Measurements from ENCODE around the gene COMMD6. TPM values are rescaled to one million over a fixed set of nuclear protein-coding genes. Genes with fewer than 3 reads are reported as not detected.
A peak's percentile ranks its signal among the peaks of the same experiment; 100 is the strongest.

COMMD6 gene
- total RNA-seq, 1 donor from 2014 or later: 81.5 TPM

DNA sequence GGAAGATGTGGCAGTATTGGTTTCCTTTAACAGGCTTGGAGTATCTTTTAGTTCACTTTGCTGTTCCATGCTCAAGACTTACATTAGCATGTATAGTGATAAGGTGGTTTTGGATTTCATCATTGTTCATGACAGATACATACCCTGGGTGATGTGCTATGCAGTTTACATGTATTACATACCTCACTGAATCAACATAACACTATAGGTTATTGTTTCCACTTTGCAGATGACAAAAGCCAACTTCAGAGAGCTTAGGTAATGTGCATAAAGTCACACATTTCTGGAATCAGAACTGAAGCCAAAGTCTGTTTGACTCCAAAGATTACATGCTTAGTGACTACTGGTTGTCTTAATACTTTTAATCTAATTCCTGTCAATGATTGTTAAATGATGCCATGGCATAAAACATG lies 7.1 kb downstream of the COMMD6 start:
- DNase-seq (ENCODE audit: low read depth in 2 of 2): no peak

DNA sequence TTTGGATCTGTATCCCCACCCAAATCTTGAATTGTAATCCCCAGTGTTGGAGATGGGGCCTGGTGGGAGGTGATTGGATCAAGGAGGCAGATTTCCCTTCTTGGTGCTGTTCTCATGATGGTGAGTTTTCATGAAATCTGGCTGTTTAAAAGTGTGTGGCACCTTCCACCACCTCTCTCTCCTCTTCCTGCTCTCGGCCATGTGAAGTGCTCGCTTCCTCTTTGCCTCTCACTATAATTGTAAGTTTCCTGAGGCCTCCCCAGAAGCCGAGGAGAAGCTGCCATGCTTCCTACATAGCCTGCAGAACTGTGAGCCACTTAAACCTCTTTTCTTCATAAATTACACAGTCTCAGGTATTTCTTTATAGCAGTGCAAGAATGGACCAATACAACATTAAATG lies 15.7 kb downstream of the COMMD6 start:
- DNase-seq (ENCODE audit: low read depth in 2 of 2): no peak

DNA sequence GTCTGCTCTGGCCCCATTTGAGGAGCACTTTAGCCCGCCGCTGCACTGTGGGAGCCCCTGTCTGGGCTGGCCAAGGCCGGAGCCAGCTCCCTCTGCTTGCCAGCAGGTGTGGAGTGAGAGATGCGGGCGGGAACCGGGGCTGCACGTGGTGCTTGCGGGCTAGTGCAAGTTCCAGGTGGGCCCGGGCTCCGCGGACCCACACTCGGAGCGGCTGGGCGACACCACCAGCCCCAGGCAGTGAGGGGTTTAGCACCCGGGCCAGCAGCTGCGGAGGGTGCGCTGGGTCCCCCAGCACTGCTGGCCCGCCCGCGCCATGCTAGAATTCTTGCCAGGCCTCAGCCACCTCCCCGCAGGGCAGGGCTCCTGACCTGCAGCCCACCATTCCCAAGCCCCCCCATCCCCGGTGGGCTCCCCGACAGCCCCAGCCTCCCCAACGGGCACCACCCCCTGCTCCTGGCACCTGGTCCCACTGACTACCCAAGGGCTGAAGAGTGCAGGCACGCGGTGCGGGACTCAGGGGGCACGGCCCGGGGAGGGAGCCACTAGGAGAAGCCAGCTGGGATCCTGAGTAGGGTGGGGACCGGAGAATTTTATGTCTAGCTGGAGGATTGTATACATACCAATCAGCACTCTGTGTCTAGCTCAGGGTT lies 19.1 kb downstream of the COMMD6 start:
- DNase-seq (ENCODE audit: low read depth in 2 of 2): no peak

DNA sequence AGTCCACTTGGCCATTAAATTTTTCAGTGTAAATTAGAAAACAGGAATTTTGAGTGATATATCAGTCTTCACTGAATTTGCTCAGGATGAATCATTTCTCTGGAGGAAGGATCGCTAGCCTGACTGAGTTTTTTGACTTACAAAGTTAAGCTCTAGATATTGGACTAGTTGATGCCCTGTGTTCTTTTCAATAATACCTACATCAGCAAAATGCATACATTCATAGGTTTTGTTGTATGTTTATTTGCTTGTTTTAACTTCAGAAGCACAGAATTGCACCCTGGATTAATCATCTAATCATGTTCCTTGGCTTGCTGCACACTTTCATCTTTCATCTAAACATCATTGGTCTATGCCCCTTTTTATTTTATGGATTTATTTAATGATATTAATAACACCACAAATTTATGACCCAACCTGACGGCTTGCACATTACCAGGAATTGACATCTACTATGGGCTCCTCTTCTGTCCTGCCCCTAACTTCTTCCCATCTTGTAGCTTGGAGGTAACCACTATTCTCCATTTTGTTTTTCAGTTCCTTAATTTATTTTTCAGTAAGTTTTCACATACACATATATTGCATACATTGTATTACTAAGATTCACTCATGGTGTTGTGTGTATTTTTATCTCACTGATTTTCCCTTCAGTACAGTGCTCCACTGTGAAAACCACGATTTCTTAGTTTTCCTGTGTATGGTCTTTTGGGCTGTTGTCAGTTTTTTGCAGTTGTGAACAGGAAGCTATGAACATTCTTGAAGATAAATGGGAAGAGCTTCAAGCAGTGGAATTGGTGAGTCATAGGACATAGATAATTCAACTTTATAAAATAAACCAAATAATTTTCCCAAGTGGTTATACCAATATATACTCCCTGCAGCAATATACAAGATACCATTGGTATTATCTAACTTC lies 23.3 kb downstream of the COMMD6 start:
- peak in 1 of 2 donors; percentile 42 for DNase-seq (ENCODE audit: low read depth in 2 of 2)

DNA sequence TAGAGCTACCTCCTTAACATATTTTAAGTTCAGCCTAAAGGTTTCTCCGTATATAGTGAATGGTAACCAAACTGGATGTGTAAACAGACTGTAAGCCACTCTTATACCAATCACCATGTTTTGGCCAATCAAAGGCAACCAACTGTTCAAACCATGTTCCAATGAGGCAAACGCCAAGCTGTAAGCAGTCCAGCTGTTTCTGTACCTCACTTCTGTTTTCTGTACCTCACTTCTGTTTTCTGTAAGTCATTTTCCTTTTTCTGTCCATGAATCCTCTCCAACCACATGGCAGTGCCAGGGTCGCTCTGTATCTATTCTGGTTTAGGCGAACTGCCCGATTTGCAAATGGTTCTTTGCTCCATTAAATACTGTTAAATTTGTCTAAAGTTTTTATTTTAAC lies 24.4 kb downstream of the COMMD6 start:
- no peak for DNase-seq (ENCODE audit: low read depth in 2 of 2)

DNA sequence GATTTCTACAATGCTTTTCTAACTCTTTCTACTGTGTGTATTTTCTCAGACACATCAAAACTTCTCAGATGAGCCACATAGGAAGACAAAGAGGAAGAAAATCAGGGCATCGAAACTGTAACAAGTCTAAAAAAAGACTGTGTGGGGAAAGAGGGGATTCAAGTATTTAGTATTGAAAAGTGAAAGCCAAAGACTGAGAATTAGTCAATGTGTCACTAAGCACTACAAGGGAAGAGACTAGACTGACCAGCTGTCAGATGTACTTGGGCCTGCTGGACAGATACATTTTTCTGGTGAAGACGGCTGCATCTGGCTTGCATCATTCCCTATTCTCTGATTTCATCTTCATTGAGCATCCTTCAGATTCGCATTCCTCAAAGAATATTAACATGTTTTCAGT lies 25.4 kb downstream of the COMMD6 start:
- DNase-seq (ENCODE audit: low read depth in 2 of 2): no peak

DNA sequence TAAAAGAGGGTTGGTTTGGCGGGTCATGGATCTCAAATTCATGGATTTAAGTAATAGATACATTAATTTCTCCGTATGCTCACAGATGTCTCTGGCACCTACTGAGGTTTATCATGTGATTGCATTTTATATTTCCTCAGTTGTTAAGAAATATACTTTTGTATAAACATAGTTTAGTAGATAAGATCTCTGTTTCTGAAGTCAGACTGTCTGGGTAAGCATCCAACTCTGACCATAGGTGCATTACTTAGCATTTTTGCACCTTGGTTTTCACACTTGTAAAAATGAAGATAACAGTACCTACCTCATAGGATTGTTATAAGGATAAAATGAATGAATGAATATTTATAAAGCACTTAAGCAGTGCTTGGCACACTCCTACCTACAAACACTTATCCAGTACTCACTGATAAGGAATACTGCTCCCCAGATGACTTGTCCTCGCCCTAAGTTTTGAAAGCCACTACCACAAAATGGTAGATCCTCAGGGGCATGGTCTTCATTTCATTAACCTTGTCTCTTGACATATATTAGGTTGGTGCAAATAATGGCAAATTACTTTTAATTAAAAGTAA lies 26.5 kb downstream of the COMMD6 start:
- DNase-seq (ENCODE audit: low read depth in 2 of 2): no peak

DNA sequence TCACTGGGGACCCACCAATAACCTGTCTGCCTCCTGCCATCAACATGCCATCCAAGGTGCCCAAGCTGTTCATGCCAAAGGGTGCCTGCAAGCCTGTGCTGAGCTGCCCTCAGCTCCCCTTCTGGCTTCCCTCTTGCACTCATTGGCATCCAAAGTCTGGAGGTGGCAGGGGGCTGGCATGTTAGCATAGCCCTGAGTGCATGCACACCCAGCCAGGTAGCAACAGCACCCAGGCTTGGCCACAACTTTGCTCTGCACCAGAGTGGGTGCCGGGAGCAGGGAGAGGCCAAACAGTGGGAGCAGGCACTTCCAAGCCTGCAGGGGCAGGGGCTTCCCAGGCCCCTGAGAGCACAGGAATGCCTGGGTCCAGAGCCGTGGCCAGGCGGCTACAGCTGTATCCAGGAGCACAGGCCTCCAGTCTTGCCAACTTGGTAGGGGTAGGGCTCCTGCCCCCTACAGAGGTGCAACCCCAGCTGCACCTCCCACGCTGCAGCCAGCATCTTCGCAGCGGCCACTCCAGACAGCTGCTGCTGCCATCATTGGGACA lies 29.6 kb downstream of the COMMD6 start:
- DNase-seq (ENCODE audit: low read depth in 2 of 2): no peak

DNA sequence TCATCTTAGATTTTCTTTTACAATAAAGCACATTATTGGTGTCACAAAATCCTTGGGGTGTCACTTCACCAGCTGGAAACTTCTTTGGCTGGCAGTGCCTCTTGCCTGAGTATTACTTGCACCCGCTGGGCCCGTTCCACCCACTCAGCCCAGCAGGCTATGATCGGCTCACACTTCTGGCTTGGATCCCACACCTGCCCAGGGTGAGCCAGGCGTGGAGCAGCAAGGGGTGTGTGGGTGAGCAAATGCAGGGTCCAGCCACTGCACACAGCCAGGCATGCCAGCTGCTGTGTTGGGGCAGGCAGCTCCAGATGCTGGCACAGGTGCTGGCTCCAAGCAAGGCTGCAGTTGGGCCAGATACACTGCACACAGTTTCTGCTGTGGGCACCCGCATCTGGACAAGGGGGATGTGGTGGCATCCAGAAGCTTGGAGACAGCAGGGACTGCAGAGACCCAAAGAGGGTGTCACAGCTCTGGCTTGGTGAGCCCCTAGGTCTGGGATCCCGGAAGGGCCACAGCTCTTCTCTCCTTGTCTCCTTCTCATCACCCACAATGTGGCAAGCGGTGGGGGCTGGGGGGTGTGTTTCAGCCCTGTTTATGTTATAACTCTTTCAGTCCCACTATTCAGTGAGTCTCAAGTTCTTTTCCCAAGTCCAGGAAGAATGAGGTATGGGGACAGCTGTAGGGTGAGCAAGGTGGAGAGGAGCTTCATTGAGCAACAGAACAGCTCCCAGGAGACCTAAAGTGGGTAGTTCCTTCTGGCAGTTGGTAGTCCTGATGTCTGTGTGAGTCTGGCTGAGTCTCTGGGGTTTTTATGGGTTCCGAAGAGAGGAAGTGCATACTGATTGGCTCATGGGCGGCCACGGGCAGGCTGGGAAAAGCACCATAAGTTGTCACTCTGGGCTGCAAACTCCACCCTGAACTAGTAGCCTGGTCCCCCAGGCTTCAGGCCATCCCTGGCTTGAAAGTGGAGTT lies 30.3 kb downstream of the COMMD6 start:
- DNase-seq (ENCODE audit: low read depth in 2 of 2): no peak

DNA sequence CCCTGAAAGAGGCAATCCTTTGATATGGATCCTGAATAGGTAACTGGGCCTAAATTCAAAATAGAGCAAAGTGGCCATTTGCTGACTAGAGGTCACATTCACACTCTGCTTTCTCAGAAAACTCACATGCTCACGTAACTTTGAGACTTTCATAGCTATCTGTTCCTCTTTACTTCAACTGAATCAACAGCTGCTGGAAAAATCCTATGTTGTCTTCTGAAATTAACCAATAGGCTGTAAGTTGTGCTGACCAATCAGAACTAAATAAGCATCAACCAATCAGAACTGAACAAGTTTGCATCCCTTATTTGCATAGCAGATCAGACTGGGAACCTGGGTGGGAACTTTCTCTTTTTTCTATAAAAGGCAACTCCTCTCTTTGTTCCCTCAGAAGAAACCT lies 31.6 kb downstream of the COMMD6 start:
- no peak for DNase-seq (ENCODE audit: low read depth in 2 of 2)

DNA sequence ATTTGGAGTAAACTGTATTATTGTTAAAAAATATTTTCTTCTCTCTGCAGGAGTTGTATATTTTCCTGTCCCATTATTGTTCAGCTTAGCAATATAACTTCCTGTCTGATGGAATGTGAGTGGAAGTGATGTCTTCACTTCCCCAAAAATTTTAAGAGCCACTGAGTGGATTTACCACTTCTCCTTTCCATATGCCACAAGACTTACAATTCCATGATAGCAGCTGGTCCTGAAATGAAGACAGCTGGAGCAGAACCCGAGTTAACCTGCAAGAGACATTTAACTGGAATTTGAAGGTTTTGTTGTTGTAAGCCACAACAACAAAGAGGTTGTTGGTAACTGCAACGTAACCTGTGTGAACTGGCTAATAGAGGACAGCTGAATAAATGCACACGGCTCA lies 32.3 kb downstream of the COMMD6 start:
- DNase-seq (ENCODE audit: low read depth in 2 of 2): no peak

DNA sequence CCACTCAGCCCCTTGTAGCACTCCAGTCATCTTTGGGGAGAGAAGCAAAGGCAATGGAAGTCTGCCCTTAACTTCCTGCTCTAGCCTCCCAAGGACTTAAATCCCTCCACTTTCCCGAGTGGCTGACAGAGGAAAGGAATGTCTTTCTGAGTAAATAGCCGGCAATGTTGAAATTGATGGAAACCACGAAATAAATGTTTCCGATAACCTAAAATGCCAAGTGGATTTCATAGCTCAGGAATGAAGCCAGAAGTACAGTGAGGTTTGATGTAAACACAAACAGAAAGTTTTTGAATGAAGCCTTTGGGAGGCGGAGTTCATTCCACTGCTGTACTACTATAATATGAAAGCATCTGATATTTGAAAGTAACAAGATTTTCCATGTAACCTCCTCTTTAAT lies 41.7 kb downstream of the COMMD6 start:
- no peak for DNase-seq (ENCODE audit: low read depth in 2 of 2)

DNA sequence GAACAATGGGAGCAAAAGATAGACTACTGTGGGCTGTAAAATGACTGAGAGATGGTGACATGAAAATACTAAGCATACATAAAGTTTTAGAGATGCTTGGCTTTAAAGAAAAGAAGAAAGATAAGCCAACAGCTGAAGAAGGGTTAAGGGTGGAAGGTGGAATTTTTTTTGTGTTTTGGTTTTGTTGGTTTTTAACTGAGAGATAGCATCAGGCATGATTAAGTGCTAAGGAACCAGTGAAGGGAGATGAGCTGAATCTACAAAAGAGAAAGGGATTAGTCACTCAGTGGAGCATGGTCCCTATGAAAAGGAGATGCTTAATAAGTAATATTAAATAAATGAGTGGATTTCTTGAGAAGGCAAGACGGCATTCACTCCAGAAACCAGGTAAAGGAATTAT lies 43.1 kb downstream of the COMMD6 start:
- DNase-seq (ENCODE audit: low read depth in 2 of 2): no peak

DNA sequence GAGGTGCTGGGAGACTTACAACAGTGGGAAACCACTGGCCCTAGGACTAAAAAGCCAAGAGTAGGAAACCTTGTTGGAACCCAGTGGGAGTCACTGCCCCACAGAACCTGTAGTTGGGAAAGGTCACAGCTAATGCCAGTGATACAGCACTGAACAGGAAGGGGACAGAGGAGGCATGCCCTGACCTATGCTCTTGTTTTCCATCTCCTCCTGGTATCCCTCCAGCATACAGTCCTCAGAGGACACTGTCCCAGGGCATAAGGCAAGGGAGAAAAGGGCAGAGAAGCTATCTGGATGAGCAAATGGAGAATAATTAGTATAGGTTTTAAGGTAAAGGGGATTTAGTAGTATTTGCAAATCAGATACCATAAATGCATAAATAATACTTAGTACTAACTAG lies 44.5 kb downstream of the COMMD6 start:
- no peak for DNase-seq (ENCODE audit: low read depth in 2 of 2)

DNA sequence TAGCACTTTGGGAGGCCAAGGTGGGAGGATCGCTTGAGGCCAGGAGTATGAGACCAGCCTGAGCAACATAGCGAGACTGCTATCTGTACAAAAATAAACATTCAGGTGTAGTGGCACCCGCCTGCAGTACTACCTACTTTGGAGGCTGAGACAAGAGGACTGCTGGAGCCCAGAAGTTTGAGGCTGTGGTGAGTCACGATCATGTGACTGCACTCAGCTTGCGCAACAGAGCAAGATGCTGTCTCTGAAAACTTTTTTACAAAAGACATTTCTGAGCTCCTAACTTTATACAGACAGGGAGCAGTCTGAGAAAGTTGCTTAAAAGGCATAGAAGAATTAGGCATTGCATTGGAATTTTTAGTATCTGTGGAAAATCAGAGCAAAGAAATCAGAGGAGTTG lies 45.3 kb downstream of the COMMD6 start:
- DNase-seq (ENCODE audit: low read depth in 2 of 2): no peak

DNA sequence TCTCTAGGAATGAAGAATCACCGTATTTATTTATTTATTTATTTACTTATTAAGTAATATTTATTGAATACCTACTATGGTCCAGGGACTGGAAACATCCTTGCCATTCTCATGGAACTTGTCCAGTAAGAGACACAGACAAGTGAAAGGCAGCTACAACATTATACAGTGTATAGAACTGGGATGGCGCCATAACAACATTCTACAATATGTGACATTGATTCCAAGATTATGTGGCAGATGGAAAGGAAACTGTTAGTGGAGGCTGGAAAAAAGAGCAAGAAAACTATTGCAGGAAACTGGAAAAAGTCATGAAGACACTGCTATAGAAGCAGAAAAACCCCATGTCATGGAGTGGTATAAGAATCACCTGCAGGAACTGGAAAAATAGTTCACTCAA lies 46.3 kb downstream of the COMMD6 start:
- DNase-seq (ENCODE audit: low read depth in 2 of 2): no peak

DNA sequence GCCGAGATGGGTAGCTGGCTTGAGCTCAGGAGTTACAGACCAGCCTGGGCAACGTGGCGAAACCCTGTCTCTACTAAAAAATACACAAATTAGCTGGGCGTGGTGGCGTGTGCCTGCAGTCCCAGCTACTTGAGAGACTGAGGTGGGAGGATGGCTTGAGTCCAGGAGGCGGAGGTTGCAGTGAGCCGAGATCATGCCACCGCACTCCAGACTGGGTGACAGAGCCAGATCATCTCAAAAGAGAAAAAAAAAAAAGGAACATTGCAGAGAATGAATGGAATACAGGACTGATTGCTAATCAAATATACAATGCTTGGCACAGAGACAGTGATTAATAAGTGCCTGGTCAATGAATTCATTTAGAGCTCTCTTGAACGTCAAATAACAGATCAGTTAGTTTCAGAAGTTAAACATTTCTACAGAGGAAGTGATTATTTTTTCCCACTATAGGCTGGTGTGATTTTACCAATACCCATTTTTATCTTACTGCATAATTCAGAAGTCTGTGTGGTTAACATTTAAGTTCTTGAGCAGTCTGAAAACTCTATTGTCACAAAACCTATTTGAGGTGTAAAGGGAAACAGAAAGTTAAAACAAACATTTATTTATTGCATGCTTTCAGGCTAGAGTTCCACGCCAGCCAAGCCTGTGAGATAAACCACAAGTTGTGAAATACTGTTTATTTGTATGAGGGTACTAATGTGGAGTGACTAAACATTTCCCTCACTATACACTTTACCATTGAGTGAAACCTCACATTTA lies 48.0 kb downstream of the COMMD6 start:
- DNase-seq (ENCODE audit: low read depth in 2 of 2): peak in 1 of 2 donors; percentile 4

DNA sequence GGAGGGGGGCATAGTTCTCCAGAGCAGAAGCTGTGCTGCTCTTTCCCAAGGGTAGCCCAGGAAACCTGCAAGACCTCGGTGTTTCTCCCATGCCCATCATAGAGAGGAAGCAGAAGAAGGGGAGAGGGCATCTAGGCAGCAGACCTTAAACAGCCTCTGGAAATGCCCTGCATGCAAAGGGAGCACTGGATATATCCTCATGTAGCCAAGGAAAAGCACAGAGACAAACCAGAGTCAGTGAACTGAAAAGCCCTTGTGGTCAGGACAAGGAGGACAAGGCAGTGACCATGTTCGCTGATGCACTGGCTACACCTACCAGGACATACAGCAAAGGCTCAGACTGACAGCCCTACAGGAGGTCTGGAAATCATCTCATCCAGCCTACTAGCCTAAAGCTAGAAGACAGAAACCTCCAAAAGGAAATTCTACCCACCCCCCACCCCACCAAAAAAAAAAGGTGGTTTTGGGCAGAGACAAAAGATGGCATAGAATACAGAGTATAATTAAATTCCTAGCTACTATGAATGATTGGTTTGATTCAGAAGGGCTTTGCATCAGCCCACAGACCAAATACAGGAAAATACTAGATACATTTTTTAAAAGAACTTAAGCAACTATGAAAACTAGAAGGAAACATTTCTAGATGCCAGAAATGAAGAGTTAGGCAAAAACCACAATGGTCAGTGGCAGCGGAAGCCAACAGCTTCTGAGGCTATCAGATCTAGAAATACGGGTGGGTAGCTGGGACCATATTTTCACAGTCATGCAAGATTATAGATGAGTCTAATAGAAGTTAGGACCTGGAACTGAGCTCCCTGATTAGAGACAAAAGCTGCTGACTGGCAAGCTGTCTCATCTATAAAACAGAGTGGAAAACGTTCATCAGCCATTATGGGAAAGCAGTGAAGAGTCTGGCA lies 51.2 kb downstream of the COMMD6 start:
- DNase-seq (ENCODE audit: low read depth in 2 of 2): no peak
